Thymus (tissue), 11 donors: ENCODE results near the gene SPRED2. TPM values are rescaled to one million over a fixed set of nuclear protein-coding genes. Genes with fewer than 3 reads are reported as not detected.

Experiments used
- DNase-seq, 9 donors: peaks; one replicate each; pipeline ENCODE4 v3.0.0-alpha.2; 2013; ENCODE audit warnings: low spot score in 9 of 9, low read depth in 6 of 9, missing footprints in 1 of 9
- H3K27ac ChIP-seq, 2 donors: one replicate each; pipeline ENCODE4 v1.5.1; 2013; ENCODE audit warnings: control low read depth in 1 of 2, low read depth in 1 of 2, low read length in 1 of 2, mild to moderate bottlenecking in 1 of 2, moderate library complexity in 1 of 2
- H3K27me3 ChIP-seq, 2 donors: one replicate each; pipeline ENCODE4 v1.5.1; 2013; ENCODE audit warnings: low read length in 1 of 2; ENCODE audit not compliant: control insufficient read depth in 2 of 2, insufficient read depth in 1 of 2
- H3K36me3 ChIP-seq, 2 donors: one replicate each; pipeline ENCODE4 v1.5.1; 2013; ENCODE audit warnings: low read length in 1 of 2, mild to moderate bottlenecking in 1 of 2, moderate library complexity in 1 of 2; ENCODE audit not compliant: control insufficient read depth in 2 of 2, insufficient read depth in 2 of 2
- H3K4me1 ChIP-seq, 2 donors: one replicate each; pipeline ENCODE4 v1.5.1; 2013; ENCODE audit warnings: low read length in 2 of 2; ENCODE audit not compliant: control insufficient read depth in 2 of 2, insufficient read depth in 2 of 2
- H3K4me3 ChIP-seq, 2 donors: one replicate each; pipeline ENCODE4 v1.5.1; 2013; ENCODE audit warnings: low read length in 2 of 2, control low read depth in 1 of 2, mild to moderate bottlenecking in 1 of 2
- H3K9me3 ChIP-seq, 2 donors: one replicate each; pipeline ENCODE4 v1.5.1; 2013; ENCODE audit warnings: low read length in 1 of 2, mild to moderate bottlenecking in 1 of 2; ENCODE audit not compliant: control insufficient read depth in 2 of 2, insufficient read depth in 1 of 2
- WGBS: extraction: QIAGEN DNeasy Blood & Tissue Kit; methylation state at CpG from one replicate; pipeline ENCODE4 v1.1.7; 2013; 5-methylcytosine and 5-hydroxymethylcytosine counted together
- polyA plus RNA-seq: library from polyadenylated mRNA; stranded (reverse); fragments of 200-250 nt; gene quantifications from one replicate; pipeline ENCODE4 v1.2.3, GENCODE V29; 2013
- total RNA-seq: library from RNA; stranded (reverse); fragments of 120-200 nt; gene quantifications from one replicate; pipeline ENCODE4 v1.2.4, GENCODE V29; 2013
- donor health status: healthy.

Gene SPRED2
- total and polyA plus RNA-seq, 2 donors: 7.9 to 17.0 TPM

- no peaks in the 10 kb centered on the region for H3K27me3 ChIP-seq
- H3K4me1 ChIP-seq: peaks cover 48 to 72% of the 10 kb centered on the region in 2 donors
- no peaks in the 10 kb centered on the region for H3K9me3 ChIP-seq
- 91% methylated on average over 1 of the region's 1 CpG for WGBS
- no peak overlapping the region for H3K27ac ChIP-seq
- no peak for DNase-seq
- peaks cover 0 to 14% of the 10 kb centered on the region in 2 donors for H3K36me3 ChIP-seq
- H3K4me3 ChIP-seq: no peak overlapping the region
Observed at GRCh38 chr2:65372619-65373018, 59.8 kb downstream of the SPRED2 start.

GRCh38 chr2:65371074-65371434, 61.3 kb downstream of the SPRED2 start:
- no peaks in the 10 kb centered on the region for H3K9me3 ChIP-seq
- peak overlapping the region in 1 of 2 donors; percentile 45 for H3K27ac ChIP-seq
- 95% methylated on average over 4 of the region's 4 CpGs for WGBS
- H3K36me3 ChIP-seq: peaks cover 0 to 14% of the 10 kb centered on the region in 2 donors
- no peaks in the 10 kb centered on the region for H3K27me3 ChIP-seq
- H3K4me3 ChIP-seq: no peak overlapping the region
- peaks cover 44 to 76% of the 10 kb centered on the region in 2 donors for H3K4me1 ChIP-seq
- no peak for DNase-seq

- Histone ChIP-seq H3K27ac (peak overlapping the region in 1 of 2 donors; percentile 45), H3K36me3 (peaks cover 0 to 11% of the 10 kb centered on the region in 2 donors), H3K4me3 (no peak overlapping the region), H3K9me3 (no peaks in the 10 kb centered on the region), H3K4me1 (peaks cover 46 to 71% of the 10 kb centered on the region in 2 donors), H3K27me3 (no peaks in the 10 kb centered on the region)
- 89% methylated on average over 5 of the region's 5 CpGs for WGBS
- DNase-seq: peak in 1 of 9 donors; percentile 54
Observed at GRCh38 chr2:65370387-65371073, 61.9 kb downstream of the SPRED2 start.

- H3K4me1 ChIP-seq: peaks cover 45 to 65% of the 10 kb centered on the region in 2 donors
- no peak overlapping the region for H3K27ac ChIP-seq
- H3K36me3 ChIP-seq: peaks cover 0 to 8% of the 10 kb centered on the region in 2 donors
- H3K4me3 ChIP-seq: no peak overlapping the region
- DNase-seq: no peak
- 98% methylated on average over 4 of the region's 4 CpGs for WGBS
- H3K27me3 ChIP-seq: no peaks in the 10 kb centered on the region
- H3K9me3 ChIP-seq: no peaks in the 10 kb centered on the region
Observed at GRCh38 chr2:65369980-65370379, 62.4 kb downstream of the SPRED2 start.

GRCh38 chr2:65369574-65369973, 62.8 kb downstream of the SPRED2 start:
- Histone ChIP-seq H3K36me3 (peaks cover 0 to 8% of the 10 kb centered on the region in 2 donors), H3K4me1 (peaks cover 41 to 61% of the 10 kb centered on the region in 2 donors), H3K4me3 (no peak overlapping the region), H3K27ac (no peak overlapping the region), H3K27me3 (no peaks in the 10 kb centered on the region), H3K9me3 (no peaks in the 10 kb centered on the region)
- DNase-seq: no peak
- 94% methylated on average over 2 of the region's 2 CpGs for WGBS

- no peaks in the 10 kb centered on the region for H3K9me3 ChIP-seq
- no peaks in the 10 kb centered on the region for H3K27me3 ChIP-seq
- DNase-seq: no peak
- peaks cover 0 to 6% of the 10 kb centered on the region in 2 donors for H3K36me3 ChIP-seq
- 100% methylated on average over 1 of the region's 1 CpG for WGBS
- no peak overlapping the region for H3K4me3 ChIP-seq
- H3K27ac ChIP-seq: no peak overlapping the region
- H3K4me1 ChIP-seq: peaks cover 37 to 56% of the 10 kb centered on the region in 2 donors
Observed at GRCh38 chr2:65368468-65368867, 63.9 kb downstream of the SPRED2 start.

- Histone ChIP-seq H3K4me1 (peaks cover 33 to 48% of the 10 kb centered on the region in 2 donors), H3K36me3 (peaks cover 0 to 5% of the 10 kb centered on the region in 2 donors), H3K27ac (no peak overlapping the region), H3K4me3 (no peak overlapping the region), H3K27me3 (no peaks in the 10 kb centered on the region), H3K9me3 (no peaks in the 10 kb centered on the region)
- DNase-seq: no peak
- WGBS: 92% methylated on average over 4 of the region's 4 CpGs
Observed at GRCh38 chr2:65367524-65367923, 64.9 kb downstream of the SPRED2 start.

GRCh38 chr2:65366595-65367125, 65.7 kb downstream of the SPRED2 start:
- no peaks in the 10 kb centered on the region for H3K36me3 ChIP-seq
- H3K27ac ChIP-seq: peak overlapping the region in 1 of 2 donors; percentile 15
- H3K4me3 ChIP-seq: no peak overlapping the region
- peaks cover 28 to 45% of the 10 kb centered on the region in 2 donors for H3K4me1 ChIP-seq
- WGBS: 82% methylated on average over 10 of the region's 10 CpGs
- no peaks in the 10 kb centered on the region for H3K9me3 ChIP-seq
- DNase-seq: no peak
- H3K27me3 ChIP-seq: no peaks in the 10 kb centered on the region

GRCh38 chr2:65364986-65365733, 67.2 kb downstream of the SPRED2 start:
- Histone ChIP-seq H3K36me3 (no peaks in the 10 kb centered on the region), H3K4me3 (no peak overlapping the region), H3K9me3 (no peaks in the 10 kb centered on the region), H3K27me3 (no peaks in the 10 kb centered on the region), H3K4me1 (peaks cover 19 to 39% of the 10 kb centered on the region in 2 donors), H3K27ac (no peak overlapping the region)
- no peak for DNase-seq
- 93% methylated on average over 2 of the region's 2 CpGs for WGBS
